Measurements from ENCODE around the gene TTLL13. TPM values are rescaled to one million over a fixed set of nuclear protein-coding genes. Genes with fewer than 3 reads are reported as not detected.

TTLL13 gene
- total RNA-seq, 1 donor from 2014 or later, result 0.65 TPM

- peak overlapping the region; percentile 8 for H3K4me3 Mint-ChIP-seq
- no peaks in the 10 kb centered on the region for H3K9me3 Mint-ChIP-seq
- H3K36me3 Mint-ChIP-seq (ENCODE audit: low read depth), result peaks cover 12% of the 10 kb centered on the region
- peaks cover 36% of the 10 kb centered on the region for H3K4me1 Mint-ChIP-seq (ENCODE audit: low read depth)
- intact Hi-C loops (cut with micrococcal nuclease), result no loop called here
- DNase-seq (ENCODE audit: low spot score), result no peak
- H3K27ac Mint-ChIP-seq, result peak overlapping the region; percentile 75
- H3K27me3 Mint-ChIP-seq (ENCODE audit: insufficient read depth), result no peaks in the 10 kb centered on the region
Measured at GRCh38 chr15:90209591-90209990, 39.8 kb upstream of the TTLL13 start.

DNA sequence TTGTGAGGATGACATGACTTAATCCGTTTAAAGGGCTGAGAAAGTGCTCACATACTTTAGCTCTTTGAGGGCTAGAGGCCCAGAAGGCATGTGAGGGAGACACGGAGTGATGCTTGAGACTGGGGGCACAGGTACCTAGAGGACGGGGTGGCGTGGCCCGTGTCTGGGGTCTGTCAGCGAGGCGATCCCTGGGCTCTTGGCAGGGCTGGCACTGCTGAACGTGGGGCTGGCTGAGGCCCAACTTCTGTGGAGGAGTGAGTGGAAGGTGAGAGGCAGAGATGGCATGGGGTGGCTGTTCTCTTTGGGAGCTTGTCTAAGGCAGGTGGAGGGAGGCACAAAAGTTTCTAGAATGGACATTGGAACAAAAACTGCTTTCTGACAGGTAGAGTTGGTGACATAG lies 38.8 kb upstream of the TTLL13 start:
- Mint-ChIP-seq H3K4me3 (no peak overlapping the region), H3K27me3 (ENCODE audit: insufficient read depth) (no peaks in the 10 kb centered on the region), H3K27ac (peak overlapping the region; percentile 50), H3K36me3 (ENCODE audit: low read depth) (peaks cover 12% of the 10 kb centered on the region), H3K4me1 (ENCODE audit: low read depth) (peaks cover 36% of the 10 kb centered on the region), H3K9me3 (no peaks in the 10 kb centered on the region)
- DNase-seq (ENCODE audit: low spot score), result no peak
- intact Hi-C loops (cut with micrococcal nuclease), result no loop called here

DNA sequence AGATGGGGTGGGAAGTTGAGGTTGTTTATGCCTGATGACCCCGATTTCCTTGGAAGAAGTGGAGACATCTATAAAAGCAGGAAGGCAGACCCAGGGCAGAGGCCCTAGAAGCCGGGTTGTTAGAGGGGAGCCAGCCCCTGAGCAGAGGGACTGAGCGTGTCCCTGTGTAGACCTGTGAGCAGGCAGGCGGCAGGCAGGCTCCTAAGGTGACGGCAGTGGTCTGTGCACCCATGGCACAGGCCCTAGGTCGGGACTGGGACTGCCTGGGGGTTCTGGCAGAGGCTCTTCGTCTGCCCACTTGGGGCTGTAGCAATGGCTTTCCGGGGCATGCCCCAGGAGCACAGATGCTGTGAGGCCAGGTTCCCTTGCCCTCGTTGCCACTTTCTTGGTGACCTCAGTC lies 38.3 kb upstream of the TTLL13 start:
- no peak for DNase-seq (ENCODE audit: low spot score)
- peaks cover 12% of the 10 kb centered on the region for H3K36me3 Mint-ChIP-seq (ENCODE audit: low read depth)
- intact Hi-C loops (cut with micrococcal nuclease), result no loop called here
- no peak overlapping the region for H3K4me3 Mint-ChIP-seq
- H3K4me1 Mint-ChIP-seq (ENCODE audit: low read depth), result peaks cover 35% of the 10 kb centered on the region
- H3K27ac Mint-ChIP-seq, result peak overlapping the region; percentile 50
- no peaks in the 10 kb centered on the region for H3K27me3 Mint-ChIP-seq (ENCODE audit: insufficient read depth)
- H3K9me3 Mint-ChIP-seq, result no peaks in the 10 kb centered on the region

DNA sequence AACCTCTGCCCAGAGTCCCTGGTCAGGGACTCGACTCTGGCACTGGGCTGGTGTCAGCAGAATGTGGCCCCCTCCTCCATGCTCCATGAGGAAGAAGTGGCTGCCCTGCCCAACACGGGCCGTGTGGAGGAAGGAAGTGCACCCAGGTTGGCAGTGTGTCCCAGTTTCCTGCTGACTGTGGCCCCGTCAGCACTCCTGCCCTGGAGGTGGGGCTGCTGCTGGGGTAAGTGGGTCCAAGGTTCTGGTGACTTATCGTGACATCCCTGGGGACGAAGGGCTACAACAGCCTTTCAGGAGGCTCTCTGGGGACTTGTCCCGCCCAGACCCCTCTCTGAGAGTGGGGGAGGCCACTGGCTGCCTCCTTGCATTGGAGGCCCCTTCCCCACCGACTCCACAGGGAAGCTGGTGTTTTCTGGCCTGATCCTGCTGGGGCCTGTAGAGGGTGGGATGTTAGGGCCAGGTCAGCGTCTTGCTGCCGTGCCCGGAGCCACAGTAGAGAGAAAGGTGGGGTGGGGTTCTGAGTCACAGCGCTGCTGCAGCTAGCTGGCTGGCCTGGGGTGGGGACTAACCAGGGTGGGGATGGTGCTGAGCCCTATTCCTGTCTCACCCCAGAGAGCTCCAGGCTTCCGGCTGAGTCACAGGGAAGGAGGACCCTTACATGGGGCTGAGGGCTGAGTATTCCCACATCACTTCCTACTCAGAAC lies 37.8 kb upstream of the TTLL13 start:
- Mint-ChIP-seq H3K27me3 (ENCODE audit: insufficient read depth) (no peaks in the 10 kb centered on the region), H3K4me3 (no peak overlapping the region), H3K36me3 (ENCODE audit: low read depth) (peaks cover 12% of the 10 kb centered on the region), H3K27ac (no peak overlapping the region), H3K4me1 (ENCODE audit: low read depth) (peaks cover 29% of the 10 kb centered on the region), H3K9me3 (no peaks in the 10 kb centered on the region)
- DNase-seq (ENCODE audit: low spot score), result no peak
- intact Hi-C loops (cut with micrococcal nuclease), result no loop called here

- H3K36me3 Mint-ChIP-seq (ENCODE audit: low read depth), result peaks cover 12% of the 10 kb centered on the region
- H3K4me3 Mint-ChIP-seq, result no peak overlapping the region
- intact Hi-C loops (cut with micrococcal nuclease), result no loop called here
- no peaks in the 10 kb centered on the region for H3K27me3 Mint-ChIP-seq (ENCODE audit: insufficient read depth)
- H3K4me1 Mint-ChIP-seq (ENCODE audit: low read depth), result peaks cover 23% of the 10 kb centered on the region
- no peaks in the 10 kb centered on the region for H3K9me3 Mint-ChIP-seq
- no peak overlapping the region for H3K27ac Mint-ChIP-seq
- no peak for DNase-seq (ENCODE audit: low spot score)
Measured at GRCh38 chr15:90212221-90213098, 36.9 kb upstream of the TTLL13 start.

DNA sequence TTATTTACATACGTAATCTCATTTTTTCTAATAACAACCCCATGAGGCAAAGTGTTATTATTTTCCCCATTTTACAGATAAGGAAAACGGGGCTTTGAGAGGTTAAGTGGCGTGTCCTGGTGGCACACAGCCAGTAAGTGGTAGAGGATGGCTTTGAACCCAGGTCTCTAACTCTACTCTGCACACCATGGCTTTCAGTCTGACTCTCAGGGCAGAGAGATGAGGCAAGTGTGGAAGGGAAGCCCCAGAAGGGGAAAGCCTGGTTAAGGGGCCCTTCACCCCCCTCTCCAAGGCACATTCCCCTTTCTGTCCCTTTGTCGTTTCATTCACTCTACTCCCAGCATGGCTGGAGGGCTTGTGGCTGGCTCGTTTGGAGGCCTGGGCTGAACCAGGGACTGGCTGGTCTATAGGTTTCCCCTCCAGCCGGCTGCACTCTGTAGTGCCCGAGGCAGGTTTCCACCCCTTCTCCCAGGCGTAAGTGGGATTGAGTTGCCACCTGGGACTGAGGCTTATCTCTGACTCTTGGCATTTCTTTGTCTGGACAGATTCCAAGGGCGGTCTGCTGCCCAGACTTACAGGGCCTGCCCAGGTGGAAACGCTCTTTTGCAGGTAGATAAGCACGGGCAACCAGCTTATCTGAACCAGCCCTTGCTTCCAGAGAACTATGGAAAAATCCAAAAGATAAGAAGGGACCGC lies 36.1 kb upstream of the TTLL13 start:
- peaks cover 23% of the 10 kb centered on the region for H3K4me1 Mint-ChIP-seq (ENCODE audit: low read depth)
- no peaks in the 10 kb centered on the region for H3K27me3 Mint-ChIP-seq (ENCODE audit: insufficient read depth)
- H3K4me3 Mint-ChIP-seq, result no peak overlapping the region
- H3K36me3 Mint-ChIP-seq (ENCODE audit: low read depth), result peaks cover 12% of the 10 kb centered on the region
- DNase-seq (ENCODE audit: low spot score), result no peak
- no peaks in the 10 kb centered on the region for H3K9me3 Mint-ChIP-seq
- intact Hi-C loops (cut with micrococcal nuclease), result no loop called here
- H3K27ac Mint-ChIP-seq, result no peak overlapping the region

GRCh38 chr15:90213818-90214204 lies 35.5 kb upstream of the TTLL13 start:
- Mint-ChIP-seq H3K27me3 (ENCODE audit: insufficient read depth) (no peaks in the 10 kb centered on the region), H3K4me1 (ENCODE audit: low read depth) (peaks cover 26% of the 10 kb centered on the region), H3K9me3 (no peaks in the 10 kb centered on the region), H3K27ac (no peak overlapping the region), H3K4me3 (no peak overlapping the region), H3K36me3 (ENCODE audit: low read depth) (peaks cover 12% of the 10 kb centered on the region)
- intact Hi-C loops (cut with micrococcal nuclease), result no loop called here
- DNase-seq (ENCODE audit: low spot score), result no peak

GRCh38 chr15:90214553-90215196 lies 34.7 kb upstream of the TTLL13 start:
- intact Hi-C loops (cut with micrococcal nuclease), result no loop called here
- Mint-ChIP-seq H3K9me3 (no peaks in the 10 kb centered on the region), H3K27me3 (ENCODE audit: insufficient read depth) (no peaks in the 10 kb centered on the region), H3K4me3 (no peak overlapping the region), H3K27ac (no peak overlapping the region), H3K4me1 (ENCODE audit: low read depth) (peaks cover 24% of the 10 kb centered on the region), H3K36me3 (ENCODE audit: low read depth) (peaks cover 11% of the 10 kb centered on the region)
- no peak for DNase-seq (ENCODE audit: low spot score)

- Mint-ChIP-seq H3K9me3 (no peaks in the 10 kb centered on the region), H3K4me3 (no peak overlapping the region), H3K27ac (no peak overlapping the region), H3K36me3 (ENCODE audit: low read depth) (peaks cover 3% of the 10 kb centered on the region), H3K4me1 (ENCODE audit: low read depth) (peaks cover 10% of the 10 kb centered on the region), H3K27me3 (ENCODE audit: insufficient read depth) (no peaks in the 10 kb centered on the region)
- no peak for DNase-seq (ENCODE audit: low spot score)
- intact Hi-C loops (cut with micrococcal nuclease), result no loop called here
Measured at GRCh38 chr15:90217671-90218394, 31.5 kb upstream of the TTLL13 start.

DNA sequence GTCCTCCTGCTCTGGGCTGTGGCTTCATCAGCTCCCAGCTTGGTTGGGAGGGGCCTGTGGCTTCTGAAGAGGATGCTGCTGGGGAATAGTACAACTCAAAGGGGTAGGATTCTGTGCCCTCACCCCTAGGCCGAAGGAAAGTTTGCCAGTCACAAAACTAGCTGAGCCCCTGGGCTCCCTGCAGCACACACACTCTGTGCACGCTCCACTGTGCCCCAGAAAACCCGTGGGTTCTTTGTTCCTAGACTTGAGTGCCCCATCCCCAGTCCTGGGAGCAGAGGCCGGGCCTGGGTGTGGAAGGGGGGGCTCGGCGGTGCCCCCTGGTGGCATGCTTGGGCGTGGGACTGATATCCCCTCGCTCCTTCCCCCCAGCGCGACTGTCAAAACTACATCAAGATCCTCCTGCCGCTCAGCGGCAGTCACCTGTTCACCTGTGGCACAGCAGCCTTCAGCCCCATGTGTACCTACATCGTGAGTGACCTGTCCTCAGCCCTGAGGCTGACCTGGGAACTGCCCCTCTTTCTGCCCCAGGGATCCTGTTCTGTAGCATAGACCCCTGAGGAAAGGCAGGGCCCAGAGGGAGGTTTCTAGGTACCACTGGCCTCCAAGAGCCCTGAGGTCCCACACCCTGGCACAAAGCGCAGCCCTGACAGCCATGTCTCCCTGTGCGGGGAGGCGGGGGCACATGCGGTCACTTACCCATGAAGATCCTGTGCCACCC lies 29.8 kb upstream of the TTLL13 start:
- DNase-seq (ENCODE audit: low spot score), result no peak
- peaks cover 3% of the 10 kb centered on the region for H3K36me3 Mint-ChIP-seq (ENCODE audit: low read depth)
- H3K27me3 Mint-ChIP-seq (ENCODE audit: insufficient read depth), result no peaks in the 10 kb centered on the region
- no peak overlapping the region for H3K27ac Mint-ChIP-seq
- peaks cover 10% of the 10 kb centered on the region for H3K4me1 Mint-ChIP-seq (ENCODE audit: low read depth)
- no peaks in the 10 kb centered on the region for H3K9me3 Mint-ChIP-seq
- intact Hi-C loops (cut with micrococcal nuclease), result loop anchor here (1.0 kb wide), 1 partner anchor 76 kb away; no protein-coding TSS in a partner anchor
- H3K4me3 Mint-ChIP-seq, result no peak overlapping the region

DNA sequence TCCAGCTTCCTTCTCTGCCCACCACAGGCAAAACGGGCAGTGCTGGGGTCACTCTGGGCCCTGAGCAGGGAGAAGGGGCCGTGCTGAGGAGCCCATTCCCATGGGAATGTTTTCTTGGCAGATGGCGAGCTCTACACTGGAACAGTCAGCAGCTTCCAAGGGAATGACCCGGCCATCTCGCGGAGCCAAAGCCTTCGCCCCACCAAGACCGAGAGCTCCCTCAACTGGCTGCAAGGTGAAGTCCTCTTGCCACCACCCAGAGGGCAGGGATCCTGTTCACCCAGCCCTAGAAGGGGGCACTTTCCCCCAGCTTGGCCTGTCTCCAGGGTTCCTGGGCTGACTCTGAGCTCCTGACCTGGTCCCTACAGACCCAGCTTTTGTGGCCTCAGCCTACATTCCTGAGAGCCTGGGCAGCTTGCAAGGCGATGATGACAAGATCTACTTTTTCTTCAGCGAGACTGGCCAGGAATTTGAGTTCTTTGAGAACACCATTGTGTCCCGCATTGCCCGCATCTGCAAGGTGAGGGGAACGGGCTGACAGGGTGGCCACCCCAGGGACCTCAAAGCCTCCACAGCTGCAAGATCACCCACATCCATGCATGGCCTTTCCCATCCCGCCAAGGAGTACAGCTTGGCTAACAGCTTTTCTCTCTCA lies 28.0 kb upstream of the TTLL13 start:
- Mint-ChIP-seq H3K4me3 (no peak overlapping the region), H3K27me3 (ENCODE audit: insufficient read depth) (no peaks in the 10 kb centered on the region), H3K4me1 (ENCODE audit: low read depth) (peaks cover 10% of the 10 kb centered on the region), H3K36me3 (ENCODE audit: low read depth) (peaks cover 7% of the 10 kb centered on the region), H3K9me3 (no peaks in the 10 kb centered on the region), H3K27ac (no peak overlapping the region)
- intact Hi-C loops (cut with micrococcal nuclease), result no loop called here
- DNase-seq (ENCODE audit: low spot score), result no peak
